NCI-H128 (cell line): ENCODE results near the gene TSEN34.

Experiments used
- DNase-seq: peaks from one replicate; lab custom pipeline; 2025; ENCODE audit not compliant: unreplicated experiment; lab: John Stamatoyannopoulos, UW

The TSEN34 gene

DNA sequence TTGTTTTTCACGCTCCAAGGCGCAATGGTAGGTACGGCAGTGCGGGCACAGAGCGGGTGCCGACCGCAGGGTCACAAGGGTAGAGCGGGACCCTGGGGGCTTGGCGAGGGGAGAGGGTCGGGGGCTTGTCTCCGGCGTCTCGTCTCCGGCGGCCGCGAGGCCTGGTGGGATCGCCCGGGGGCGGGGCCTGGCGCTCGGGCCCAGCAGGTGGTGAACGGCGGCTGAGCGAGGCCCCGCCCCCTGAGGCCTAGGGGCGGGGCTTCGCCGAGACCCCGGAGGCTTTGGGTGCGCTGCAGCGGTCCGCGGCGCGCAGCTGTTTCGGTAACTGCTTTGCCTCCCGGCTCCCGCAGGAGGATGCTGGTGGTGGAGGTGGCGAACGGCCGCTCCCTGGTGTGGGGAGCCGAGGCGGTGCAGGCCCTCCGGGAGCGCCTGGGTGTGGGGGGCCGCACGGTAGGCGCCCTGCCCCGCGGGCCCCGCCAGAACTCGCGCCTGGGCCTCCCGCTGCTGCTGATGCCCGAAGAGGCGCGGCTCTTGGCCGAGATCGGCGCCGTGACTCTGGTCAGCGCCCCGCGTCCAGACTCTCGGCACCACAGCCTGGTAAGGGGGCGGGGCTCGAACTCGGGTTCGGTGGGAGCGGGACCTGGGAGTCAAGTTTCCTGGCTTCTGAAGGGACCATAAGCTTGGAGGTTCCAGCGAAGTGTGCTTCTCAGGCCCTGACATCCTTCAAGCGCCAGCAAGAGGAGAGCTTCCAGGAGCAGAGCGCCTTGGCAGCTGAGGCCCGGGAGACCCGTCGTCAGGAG, at the start of gene TSEN34:
Gene TSEN34 (plus strand): TSS at position 298 of the 800 bp plus-strand sequence. CDS start 57 bp downstream, at position 355.
- peak; percentile 76 for DNase-seq

DNA sequence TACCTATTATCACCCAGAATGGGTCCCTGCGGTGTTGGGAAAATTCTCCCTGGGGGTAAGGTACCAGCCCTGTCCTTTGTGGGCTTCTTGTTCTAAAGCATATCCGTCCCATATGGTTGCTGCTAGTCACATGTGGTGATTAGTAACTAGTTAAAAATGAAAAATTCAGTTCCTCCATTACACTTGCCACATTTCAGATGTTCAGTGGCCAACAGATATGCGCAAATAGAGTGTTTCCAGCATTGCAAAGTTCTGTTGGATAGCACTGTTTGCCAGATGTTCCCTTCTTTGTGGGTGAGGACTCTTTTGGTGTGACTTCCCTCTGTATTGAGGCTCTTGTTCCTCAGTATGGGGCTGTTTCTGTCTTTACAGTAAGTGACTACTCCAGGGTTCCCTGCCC, 49.8 kb upstream of the TSEN34 start:
- no peak for DNase-seq

DNA sequence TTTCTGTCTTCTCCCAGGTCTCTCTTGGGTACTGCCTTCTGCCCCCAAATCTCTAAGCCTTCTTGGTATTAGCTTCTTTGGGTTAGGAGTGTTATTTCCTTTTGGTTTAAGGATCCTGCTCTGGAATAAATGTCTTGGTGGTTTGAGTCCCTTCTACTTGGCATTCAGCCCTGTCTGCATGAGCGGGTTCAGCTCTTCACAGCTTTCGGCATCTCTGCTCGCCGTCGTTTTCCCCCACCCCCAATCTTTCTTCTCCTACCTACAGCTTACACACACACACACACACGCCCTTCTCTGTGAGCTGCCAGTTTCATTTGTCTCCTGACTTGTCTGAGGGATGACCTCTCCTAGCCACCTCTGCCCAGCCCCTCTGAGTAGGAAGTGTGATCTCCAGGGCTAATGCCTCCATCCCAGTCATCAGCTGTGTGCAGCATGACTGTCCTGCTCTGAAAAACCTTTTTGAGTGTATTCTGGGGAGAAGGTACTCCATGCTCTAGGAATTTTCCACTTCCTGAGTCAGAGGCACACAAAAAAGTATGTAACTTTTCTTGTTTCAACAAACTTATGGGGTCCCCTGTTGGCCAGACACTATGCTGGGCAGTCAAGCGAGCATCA, 48.8 kb upstream of the TSEN34 start:
- DNase-seq: no peak

DNA sequence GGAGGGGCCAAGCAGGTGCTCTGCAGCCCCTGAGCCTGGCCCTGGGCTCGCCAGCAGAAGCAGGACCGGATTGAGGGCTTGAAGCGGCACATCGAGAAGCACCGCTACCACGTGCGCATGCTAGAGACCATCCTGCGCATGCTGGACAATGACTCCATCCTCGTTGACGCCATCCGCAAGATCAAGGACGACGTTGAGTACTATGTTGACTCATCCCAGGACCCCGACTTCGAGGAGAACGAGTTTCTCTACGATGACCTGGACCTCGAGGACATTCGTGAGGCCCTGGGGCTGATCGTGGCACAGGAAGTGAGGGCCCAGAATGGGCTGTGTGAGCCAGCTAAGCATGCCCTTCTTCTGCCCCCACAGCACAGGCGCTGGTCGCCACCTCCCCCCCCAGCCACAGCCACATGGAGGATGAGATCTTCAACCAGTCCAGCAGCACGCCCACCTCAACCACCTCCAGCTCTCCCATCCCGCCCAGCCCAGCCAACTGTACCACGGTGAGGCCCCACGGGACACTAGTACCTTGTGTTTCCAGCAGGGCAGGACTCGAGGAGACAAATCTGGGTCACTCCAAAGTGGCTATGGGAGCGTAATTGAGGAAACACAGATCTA, 45.5 kb upstream of the TSEN34 start:
- no peak for DNase-seq

DNA sequence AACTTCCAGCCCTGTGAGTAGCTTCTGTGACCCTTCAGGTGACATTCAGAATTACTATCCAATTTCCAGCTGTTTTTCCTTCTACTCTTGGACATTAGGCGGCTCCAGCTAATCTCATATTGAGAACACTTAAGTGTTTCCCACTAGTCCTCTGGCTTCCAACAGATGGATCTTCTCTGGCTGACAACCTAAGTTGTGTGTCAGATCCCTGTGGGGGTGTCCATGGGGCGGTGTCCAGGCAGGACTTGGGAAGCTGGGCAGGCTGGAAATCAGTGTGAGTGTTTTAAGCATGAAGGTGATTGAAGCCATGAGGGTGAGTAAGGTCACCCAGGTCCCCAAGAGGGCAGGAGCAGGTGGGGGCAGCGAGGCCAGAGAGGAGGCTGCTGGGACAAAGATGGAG, 43.4 kb upstream of the TSEN34 start:
- no peak for DNase-seq

DNA sequence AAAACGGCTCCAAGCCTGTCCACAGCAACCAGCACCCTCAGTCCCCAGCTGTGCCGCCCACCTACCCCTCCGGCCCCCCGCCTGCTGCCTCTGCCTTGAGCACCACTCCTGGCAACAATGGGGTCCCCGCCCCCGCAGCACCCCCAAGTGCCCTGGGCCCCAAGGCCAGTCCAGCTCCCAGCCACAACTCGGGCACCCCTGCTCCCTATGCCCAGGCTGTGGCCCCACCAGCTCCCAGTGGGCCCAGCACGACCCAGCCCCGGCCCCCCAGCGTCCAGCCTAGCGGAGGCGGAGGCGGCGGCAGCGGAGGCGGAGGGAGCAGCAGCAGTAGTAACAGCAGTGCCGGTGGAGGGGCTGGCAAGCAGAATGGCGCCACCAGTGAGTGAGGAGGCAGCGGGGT, 43.0 kb upstream of the TSEN34 start:
- DNase-seq: no peak

DNA sequence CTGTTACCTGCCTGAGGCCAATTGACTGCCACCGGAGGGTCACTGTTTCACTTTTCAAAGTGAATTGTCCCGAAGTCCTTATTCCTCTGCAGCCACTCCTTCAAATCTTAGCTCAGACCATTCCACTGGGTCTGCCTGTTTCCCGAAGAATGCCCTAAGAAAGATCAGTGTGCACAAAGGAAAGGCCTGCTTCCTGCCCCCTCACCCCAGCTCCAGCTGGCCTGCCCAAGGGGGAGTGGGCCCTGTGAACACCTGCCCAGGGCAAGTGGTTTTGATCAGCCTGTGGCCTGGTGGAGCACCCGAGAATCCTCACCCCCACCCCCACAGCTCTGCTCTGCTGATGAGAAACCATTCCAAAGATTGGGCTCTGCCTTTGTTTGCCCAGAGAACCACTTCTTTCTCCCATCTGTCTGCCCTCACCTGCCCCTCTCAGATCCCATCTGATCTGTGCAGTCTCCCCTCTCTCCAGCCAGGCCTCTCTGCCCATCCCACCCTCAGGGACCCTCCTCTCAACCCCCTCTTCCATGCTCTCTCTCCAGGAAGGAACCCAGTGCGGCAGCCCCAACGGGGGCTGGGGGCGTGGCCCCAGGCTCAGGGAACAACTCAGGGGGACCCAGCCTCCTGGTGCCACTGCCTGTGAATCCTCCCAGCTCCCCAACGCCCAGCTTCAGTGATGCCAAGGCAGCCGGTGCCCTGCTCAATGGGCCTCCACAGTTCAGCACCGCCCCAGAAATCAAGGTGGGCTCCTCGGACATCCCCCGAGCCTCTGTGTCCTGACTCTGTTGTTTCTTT, 41.9 kb upstream of the TSEN34 start:
- no peak for DNase-seq

DNA sequence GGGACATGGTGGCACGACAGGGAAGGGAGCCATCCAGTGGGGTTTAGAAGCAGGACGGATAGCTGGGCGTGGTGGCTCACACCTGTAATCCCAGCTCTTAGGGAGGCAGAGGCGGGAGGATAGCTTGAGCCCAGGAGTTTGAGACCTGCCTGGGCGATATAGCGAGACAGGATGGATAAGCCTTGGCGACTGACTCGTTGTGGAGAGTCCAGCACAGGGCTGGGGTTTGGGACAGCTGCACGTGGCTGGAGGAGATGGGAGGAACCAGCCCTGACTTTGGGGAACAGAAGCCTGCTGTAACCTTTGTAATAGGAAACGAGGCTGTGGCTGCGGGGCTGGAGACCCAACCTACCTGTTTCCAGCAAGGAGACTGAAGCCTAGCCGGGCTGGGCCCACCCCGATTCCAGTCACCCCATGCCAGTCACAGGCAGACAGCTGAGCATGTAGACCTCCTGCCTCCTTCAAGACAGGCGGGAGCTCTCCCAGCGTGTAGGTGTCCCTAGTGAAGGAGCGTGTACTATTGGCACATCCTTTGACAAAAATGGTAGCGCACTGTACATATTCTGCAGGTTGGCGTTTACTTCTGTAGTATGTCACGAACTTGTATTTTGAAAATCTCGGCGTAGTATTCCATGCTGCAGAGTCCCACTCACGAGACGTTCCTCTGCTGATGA, 39.6 kb upstream of the TSEN34 start:
- DNase-seq: no peak

DNA sequence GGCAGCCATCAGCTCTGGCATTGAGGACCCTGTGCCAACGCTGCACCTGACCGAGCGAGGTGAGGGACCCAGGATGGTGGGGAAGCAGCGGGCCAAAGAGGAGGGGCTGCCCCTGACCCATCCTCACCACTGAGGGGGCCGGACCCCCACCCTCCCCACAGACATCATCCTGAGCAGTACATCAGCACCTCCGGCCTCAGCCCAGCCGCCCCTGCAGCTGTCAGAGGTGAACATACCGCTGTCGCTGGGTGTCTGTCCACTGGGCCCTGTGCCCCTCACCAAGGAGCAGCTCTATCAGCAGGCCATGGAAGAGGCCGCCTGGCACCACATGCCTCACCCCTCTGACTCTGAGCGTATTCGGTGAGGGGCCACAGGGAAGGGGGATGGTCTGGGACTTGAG, 38.8 kb upstream of the TSEN34 start:
- DNase-seq: no peak

DNA sequence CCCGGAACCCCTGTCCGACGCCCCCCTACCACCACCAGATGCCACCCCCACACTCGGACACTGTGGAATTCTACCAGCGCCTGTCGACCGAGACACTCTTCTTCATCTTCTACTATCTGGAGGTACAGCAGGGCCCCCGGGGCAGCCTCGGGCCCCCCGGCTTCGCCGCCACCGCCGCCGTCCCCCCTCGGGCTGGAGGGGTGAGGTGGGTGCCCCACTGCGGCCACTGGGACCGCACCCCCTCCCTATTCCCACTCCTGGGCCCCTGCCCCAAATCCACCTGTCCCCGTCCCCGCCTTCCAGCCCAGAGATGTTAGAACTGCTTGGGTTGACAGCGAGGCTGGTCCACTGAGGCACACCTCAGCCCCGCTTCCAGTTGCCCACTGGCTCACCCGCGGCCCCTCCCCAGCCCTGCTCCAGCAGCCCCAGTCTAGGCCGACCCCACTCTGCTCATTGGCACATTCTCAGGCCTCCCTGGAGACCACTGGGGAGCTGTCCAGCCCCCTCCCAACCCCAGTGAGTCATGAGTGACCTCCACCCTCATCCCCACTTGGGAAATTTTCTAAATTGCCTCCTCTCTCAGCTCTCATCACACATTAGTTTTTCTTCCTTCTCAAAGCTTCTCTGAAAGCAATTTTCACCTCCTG, 38.1 kb upstream of the TSEN34 start:
- no peak for DNase-seq

DNA sequence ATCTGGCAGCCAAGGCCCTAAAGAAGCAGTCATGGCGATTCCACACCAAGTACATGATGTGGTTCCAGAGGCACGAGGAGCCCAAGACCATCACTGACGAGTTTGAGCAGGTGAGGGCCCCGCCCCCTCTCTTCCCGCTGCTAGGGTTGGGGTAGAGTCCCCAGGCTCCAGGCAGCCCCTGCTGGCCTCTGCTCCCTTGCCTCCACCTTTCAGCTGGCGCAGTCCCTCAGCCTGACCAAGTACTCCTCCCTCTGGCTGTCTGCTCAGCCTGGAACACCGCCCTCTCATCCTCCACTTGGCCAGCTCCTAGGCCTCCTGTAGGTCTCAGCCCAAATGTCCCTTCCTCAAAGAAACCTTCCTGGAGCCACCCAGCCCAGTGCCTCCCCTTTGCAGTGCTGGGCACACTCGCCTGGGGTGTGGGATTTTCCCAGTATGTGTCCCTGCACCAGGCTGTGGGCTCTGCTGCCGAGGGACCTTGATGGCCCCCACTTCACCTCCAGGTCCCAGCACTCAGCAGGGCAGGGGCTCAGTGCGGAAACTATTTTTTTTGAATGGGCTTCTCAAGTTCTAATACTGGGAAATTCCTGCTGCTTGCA, 37.3 kb upstream of the TSEN34 start:
- DNase-seq: no peak

DNA sequence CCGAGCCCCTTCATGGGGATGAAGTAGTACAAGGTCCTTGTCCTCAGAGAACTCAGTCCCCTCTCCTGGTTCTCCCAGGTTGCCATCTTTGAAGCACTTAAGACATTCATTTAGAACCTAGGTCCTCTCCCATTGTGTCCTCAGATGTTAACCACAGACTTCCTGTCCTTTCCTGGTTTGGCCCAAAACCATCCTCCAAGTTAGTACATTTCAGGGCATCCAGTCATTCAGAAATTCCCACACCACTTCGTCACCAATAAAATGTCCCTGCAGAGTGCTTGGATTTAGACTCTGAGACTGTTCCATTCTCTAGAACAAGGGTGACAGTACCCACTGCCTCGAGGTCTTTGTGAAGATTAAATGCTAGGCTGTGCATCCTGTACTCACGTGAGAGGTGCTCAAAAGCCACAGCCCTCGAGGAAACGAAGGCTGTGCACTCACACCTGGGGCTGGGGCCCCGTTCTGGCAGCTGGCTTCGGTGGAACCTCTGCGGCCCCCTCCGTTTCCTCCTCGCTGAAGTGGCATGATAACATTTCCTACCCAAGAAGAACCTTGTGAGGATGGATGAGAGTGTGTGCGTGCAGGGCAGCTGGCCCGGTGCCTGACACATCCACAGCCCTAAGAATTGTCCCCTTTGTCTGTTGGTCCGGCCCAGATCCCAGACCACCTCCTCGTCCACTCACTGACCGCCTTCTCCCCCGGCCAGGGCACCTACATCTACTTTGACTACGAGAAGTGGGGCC, 36.3 kb upstream of the TSEN34 start:
- no peak for DNase-seq

DNA sequence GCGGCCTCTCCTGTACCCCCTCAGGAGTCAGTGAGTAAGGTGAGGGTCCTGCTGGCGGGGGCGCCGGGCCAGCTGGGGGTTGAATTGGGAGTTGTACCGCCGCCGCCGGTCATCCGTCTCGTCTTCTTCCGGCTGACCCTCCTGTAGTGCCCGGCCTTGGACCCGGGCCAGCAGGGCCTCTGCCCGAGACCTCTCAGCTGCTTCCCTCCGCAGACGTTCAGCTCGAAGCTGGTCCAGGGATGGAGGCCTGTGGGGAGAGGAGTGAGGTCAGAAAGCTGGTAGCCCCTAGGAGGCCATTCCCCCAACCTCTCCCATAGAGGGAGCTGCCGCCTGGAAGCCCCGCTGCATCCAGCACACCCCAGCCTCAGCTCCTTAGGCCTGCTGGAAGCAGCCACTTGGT, 35.4 kb upstream of the TSEN34 start:
- DNase-seq: no peak

DNA sequence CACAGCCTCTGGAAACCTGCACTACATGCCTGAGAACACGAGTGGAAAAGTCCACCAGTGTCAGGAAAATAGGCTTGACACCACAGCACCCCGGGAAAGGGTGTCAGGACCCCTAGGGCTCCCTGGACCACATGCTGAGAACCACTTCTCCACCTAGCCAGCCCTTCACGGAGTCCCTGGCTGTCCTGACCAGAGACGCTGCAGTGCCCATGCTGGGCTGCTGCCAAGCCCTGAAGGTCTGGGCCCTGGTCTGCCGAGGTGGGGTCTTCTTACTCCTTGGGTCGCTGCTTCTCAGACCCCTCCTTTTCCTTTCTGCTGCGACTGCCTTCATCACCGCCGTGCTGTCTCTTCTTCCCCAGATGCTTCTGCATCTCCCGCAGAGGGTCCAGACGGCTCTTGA, 34.6 kb upstream of the TSEN34 start:
- DNase-seq: no peak

DNA sequence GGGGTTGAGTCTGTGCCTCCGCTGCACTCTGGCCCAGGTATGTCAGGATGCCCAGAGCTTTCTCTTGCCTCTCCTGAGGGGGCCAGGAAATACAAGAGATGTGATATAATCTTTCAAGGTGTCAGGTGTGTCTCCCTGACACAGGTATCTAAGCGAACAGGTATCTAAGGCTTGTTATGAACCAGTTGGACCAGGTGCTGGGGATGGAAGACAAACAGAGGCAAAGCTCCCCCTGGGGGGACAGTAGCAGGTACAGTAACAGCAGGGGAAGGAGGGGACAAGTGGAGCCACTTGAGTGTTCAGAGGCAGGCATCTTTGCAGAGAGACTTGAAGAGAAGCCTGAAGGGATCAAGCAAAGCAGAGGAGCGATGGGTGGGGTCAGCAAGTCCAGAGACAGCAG, 34.2 kb upstream of the TSEN34 start:
- DNase-seq: no peak

DNA sequence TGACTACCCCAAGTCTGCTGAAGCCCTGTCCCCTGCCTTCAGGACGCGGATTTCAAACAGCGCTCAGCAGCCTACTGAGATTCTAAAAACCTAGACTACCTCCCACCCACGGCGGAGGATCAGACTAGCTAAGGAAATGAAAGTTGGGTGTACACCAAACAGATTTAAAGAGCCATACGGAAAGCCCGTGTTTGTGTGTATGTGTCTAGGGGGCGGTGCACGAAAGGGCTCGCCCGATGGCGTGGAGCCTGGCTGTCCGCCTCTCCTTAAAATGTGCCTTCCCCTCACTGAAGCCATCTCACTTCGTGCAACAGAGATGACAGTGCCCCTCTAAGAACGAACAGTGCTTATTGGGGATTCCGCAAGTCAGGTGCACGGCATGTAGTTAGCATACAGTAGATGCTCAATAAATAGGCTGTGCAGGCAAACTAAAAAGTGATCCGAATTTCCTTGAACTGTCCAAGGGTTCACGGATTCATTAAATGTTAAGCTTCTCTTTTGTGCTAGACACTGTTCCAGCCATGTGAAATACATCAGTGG, 32.2 kb upstream of the TSEN34 start:
- DNase-seq: no peak

DNA sequence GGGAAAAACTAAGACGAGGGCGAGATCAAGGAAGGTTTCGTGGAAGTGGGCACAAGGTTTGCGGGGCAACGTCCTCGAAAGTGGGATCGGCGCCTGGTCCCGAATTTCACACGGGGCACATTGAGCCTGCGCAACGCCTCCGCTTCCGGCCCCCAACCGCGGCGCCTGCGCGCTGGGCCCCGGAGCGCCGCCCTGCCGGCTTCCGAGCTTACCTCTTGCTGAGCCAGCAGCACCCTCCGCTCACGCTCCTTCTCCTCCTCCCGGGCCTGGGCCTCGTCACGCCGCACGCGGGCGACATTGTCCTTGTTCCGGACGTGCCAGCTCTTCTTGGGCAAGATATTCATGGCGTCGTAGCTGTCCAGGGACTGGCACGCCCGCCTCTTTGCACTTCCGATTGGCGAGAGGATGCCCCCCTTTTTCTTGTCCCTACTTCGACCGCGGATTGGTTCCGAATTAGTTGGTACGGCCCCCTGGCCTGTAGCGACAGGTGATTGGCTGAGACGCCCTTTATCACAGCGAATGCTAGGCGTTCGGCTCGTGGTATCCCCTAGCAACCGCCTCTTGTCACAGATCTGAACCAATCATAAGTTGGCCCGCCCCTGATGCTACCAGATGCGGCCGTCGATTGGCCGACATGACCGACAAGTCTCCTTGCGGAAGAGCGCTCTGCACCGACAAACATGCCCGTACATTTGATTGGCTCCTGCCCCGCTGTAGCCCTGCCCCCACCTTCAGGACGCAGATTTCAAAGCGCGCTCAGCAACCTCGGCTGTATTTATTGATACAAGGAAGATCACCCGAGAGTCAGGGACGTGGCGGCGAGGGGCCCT, 31.5 kb upstream of the TSEN34 start, which contains the start of gene LENG1:
Gene LENG1 (minus strand): TSS at position 370 of the 830 bp plus-strand sequence. CDS start 26 bp downstream, at position 344.
- DNase-seq: peak; percentile 99

DNA sequence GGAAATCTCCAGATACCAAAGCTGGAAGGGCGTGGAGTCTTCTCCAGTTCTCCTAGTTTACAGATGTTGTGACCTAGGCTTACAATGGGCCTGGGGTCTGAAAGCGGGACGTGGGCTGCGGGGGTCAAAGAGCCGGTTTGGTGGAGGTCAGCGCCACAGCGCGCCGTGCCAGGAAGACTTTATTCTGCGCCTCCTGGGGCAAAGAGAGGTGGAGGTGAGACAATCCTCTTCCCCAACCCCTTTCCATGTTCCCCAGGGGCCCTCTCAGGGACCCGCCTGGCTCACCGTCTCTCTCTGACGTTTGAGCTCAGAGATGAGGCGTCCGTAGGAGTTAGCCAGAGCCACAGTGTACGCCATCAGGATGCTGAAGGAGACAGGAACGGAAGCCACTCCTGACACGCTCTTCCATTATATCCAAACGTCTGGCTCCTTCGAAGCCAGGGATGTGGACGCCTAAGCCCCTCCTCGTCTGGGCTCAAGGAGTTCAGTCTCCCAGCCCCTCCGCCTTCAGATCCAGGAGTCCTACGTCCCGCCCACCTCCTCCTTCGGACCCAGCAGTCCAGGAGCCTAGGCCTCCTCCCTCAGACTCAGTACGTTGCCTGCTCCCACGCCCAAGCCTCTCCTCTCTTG, 30.8 kb upstream of the TSEN34 start:
- DNase-seq: no peak
